Endothelial cell of umbilical vein (primary cell): ENCODE data around the gene PLB1. TPM values are rescaled to one million over a fixed set of nuclear protein-coding genes. Genes with fewer than 3 reads are reported as not detected.

Source experiments
- BruUV-seq: library from RNA; stranded (reverse); fragments of 400-500 nt; replicated peaks from 2 replicates; lab custom pipeline; 2021; lab: Mats Ljungman, UMichigan
- CTCF ChIA-PET: fragments of 300-600, 350-600 bp; sonication (Branson Sonifier 250); formaldehyde crosslinking; loops from one replicate; lab custom pipeline; 2021; ENCODE audit warnings: antibody characterized with exemption, inconsistent platforms; lab: Charles Lee
- POLR2A ChIA-PET: fragments of 300-600, 350-600 bp; sonication (Branson Sonifier 250); formaldehyde crosslinking; loops from one replicate; lab custom pipeline; 2021; ENCODE audit warnings: antibody characterized with exemption, inconsistent platforms; lab: Charles Lee
- DNase-seq: peaks from one replicate; pipeline ENCODE4 v3.0.0-alpha.2; 2011; ENCODE audit warnings: low read depth, low spot score
- FAIRE-seq: peaks from 2 replicates; lab custom pipeline; 2011; peaks lifted over from hg19 to GRCh38; lab: Jason Lieb, UNC
- H2AFZ ChIP-seq: 2 replicates; pipeline ENCODE4 v1.6.0; 2012; ENCODE audit warnings: low read depth, low read length, control low read depth, inconsistent platforms
- H3K27ac ChIP-seq: 2 replicates; pipeline ENCODE4 v1.5.1; 2011; ENCODE audit warnings: low read depth, mild to moderate bottlenecking, control low read depth, low read length, moderate library complexity; ENCODE audit not compliant: insufficient read depth
- H3K27me3 ChIP-seq, 2 experiments: 2 replicates each; pipeline versions ENCODE4 v1.6.0 to v1.6.1; 2011; ENCODE audit warnings: low read length in 2 of 2, mixed read lengths in 1 of 2; ENCODE audit not compliant: control insufficient read depth in 2 of 2, insufficient read depth in 2 of 2
- H3K36me3 ChIP-seq, 2 experiments: 2 replicates in 1 of 2; 3 replicates in 1 of 2; pipeline ENCODE4 v1.5.1; 2011; ENCODE audit warnings: low read length in 2 of 2, mild to moderate bottlenecking in 1 of 2, moderate library complexity in 1 of 2; ENCODE audit not compliant: control insufficient read depth in 2 of 2, insufficient read depth in 2 of 2; ENCODE audit errors: extremely low read depth in 1 of 2
- H3K4me1 ChIP-seq: 3 replicates; pipeline ENCODE4 v1.5.1; 2011; ENCODE audit warnings: mild to moderate bottlenecking, low read length; ENCODE audit not compliant: control insufficient read depth, insufficient read depth; ENCODE audit errors: extremely low read depth
- H3K4me2 ChIP-seq: 2 replicates; pipeline ENCODE4 v1.6.1; 2011; ENCODE audit warnings: low read length, control low read depth, mixed read lengths; ENCODE audit not compliant: insufficient read depth
- H3K4me3 ChIP-seq, 3 experiments: fragments of 200-600 bp in 1 of 3; sonication (generic), shearing (Covaris generic) in 1 of 3; replicated peaks in 1 of 3; 2 replicates each; pipeline ENCODE4 v1.5.1; 2011 to 2016; ENCODE audit warnings: control low read depth in 3 of 3, low read length in 3 of 3, mild to moderate bottlenecking in 2 of 3, inconsistent platforms in 1 of 3, low read depth in 1 of 3, moderate library complexity in 1 of 3; ENCODE audit not compliant: insufficient read depth in 1 of 3
- H3K79me2 ChIP-seq: 2 replicates; pipeline ENCODE4 v1.6.0; 2012; ENCODE audit warnings: low read length, inconsistent platforms; ENCODE audit not compliant: control insufficient read depth, insufficient read depth
- H3K9ac ChIP-seq: replicated peaks from 2 replicates; pipeline ENCODE3; 2011; ENCODE audit warnings: low read length, control low read depth; ENCODE audit not compliant: insufficient read depth; ENCODE audit errors: extremely low read depth
- H3K9me1 ChIP-seq: replicated peaks from 3 replicates; pipeline ENCODE4 v1.6.0; 2011; ENCODE audit warnings: mild to moderate bottlenecking, low read length; ENCODE audit not compliant: control insufficient read depth, insufficient read depth; ENCODE audit errors: extremely low read depth
- H3K9me3 ChIP-seq: replicated peaks from 2 replicates; pipeline ENCODE4 v1.5.1; 2012; ENCODE audit warnings: low read length, inconsistent platforms; ENCODE audit not compliant: control insufficient read depth, insufficient read depth
- H4K20me1 ChIP-seq: replicated peaks from 2 replicates; pipeline ENCODE3; 2011; ENCODE audit warnings: mild to moderate bottlenecking, low read length; ENCODE audit not compliant: control insufficient read depth, insufficient read depth; ENCODE audit errors: extremely low read depth
- EZH2 ChIP-seq: IDR thresholded peaks from 2 replicates; pipeline ENCODE4 v1.6.1; 2012; ENCODE audit warnings: borderline replicate concordance, low read depth, mild to moderate bottlenecking, moderate library complexity, low read length, inconsistent platforms; ENCODE audit not compliant: severe bottlenecking
- FOS ChIP-seq: IDR thresholded peaks from 2 replicates; pipeline ENCODE4 v1.6.1; 2011; ENCODE audit warnings: mild to moderate bottlenecking, low read length, moderate library complexity, borderline replicate concordance; ENCODE audit not compliant: insufficient read depth
- GATA2 ChIP-seq: IDR thresholded peaks from 2 replicates; pipeline ENCODE4 v1.7.0; 2011; ENCODE audit warnings: low read depth, mild to moderate bottlenecking, moderate library complexity, mixed read lengths, low read length; ENCODE audit not compliant: insufficient read length, insufficient read depth
- JUN ChIP-seq: IDR thresholded peaks from 2 replicates; pipeline ENCODE4 v1.6.1; 2011; ENCODE audit warnings: borderline replicate concordance, low read depth; ENCODE audit not compliant: insufficient read length, insufficient read depth
- MYC ChIP-seq: IDR thresholded peaks from one replicate; pipeline ENCODE4 v1.6.1; 2011; ENCODE audit warnings: mild to moderate bottlenecking, low read depth, low read length
- POLR2A ChIP-seq: IDR thresholded peaks from 2 replicates; pipeline ENCODE4 v1.6.1; 2012; ENCODE audit warnings: low read depth, mild to moderate bottlenecking, control low read depth, low read length
- POLR2AphosphoS5 ChIP-seq: IDR thresholded peaks from 2 replicates; pipeline ENCODE4 v1.6.1; 2012; ENCODE audit warnings: low read depth, mild to moderate bottlenecking, control low read depth, low read length, moderate library complexity; ENCODE audit not compliant: insufficient read depth
- dilution Hi-C: fragments of 300-500 bp; cut with MboI; formaldehyde crosslinking; loops from one replicate; pipeline ENCODE4 v1.15.0; 2019; ENCODE audit warnings: low sequenced_read_pairs; ENCODE audit not compliant: extremely low pct_ligation_motif_present
- intact Hi-C: fragments of 100-400 bp; cut with micrococcal nuclease; formaldehyde crosslinking; loops from one replicate; pipeline ENCODE4 v1.10.0; 2022
- polyA plus RNA-seq, 4 experiments: library from polyadenylated mRNA; depleted of rRNA in 3 of 4; stranded (reverse) in 3 of 4; unstranded in 1 of 4; fragments of >200 nt; gene quantifications; 2 replicates each; pipeline versions ENCODE4 v1.2.1 to v1.2.3, GENCODE V29; 2011 to 2012; ENCODE audit warnings: missing spikeins in 1 of 4
- total RNA-seq: library from RNA; stranded (reverse); gene quantifications from 2 replicates; pipeline ENCODE4 v1.2.3, GENCODE V29; 2021
- TF ChIP-seq, protein P1 (sequence below): IDR thresholded peaks from 2 replicates; pipeline ENCODE4 v1.6.1; 2011; ENCODE audit not compliant: insufficient read depth, insufficient read length
- TF ChIP-seq, protein P2 (sequence below), 2 donors: IDR thresholded peaks; 1 replicate in 1 of 2; 2 replicates in 1 of 2; pipeline ENCODE4 v1.5.1; 2011; ENCODE audit warnings: low read length in 2 of 2, mild to moderate bottlenecking in 2 of 2, moderate library complexity in 2 of 2, control low read depth in 1 of 2, inconsistent platforms in 1 of 2, low read depth in 1 of 2; ENCODE audit not compliant: insufficient read depth in 1 of 2; ENCODE audit errors: extremely low read depth in 1 of 2

PLB1 gene
- total and polyA plus RNA-seq, 2 donors (not counting 3 experiments of a cell fraction or from before 2014, with no cell fraction given): 0.75 to 0.80 TPM

DNA sequence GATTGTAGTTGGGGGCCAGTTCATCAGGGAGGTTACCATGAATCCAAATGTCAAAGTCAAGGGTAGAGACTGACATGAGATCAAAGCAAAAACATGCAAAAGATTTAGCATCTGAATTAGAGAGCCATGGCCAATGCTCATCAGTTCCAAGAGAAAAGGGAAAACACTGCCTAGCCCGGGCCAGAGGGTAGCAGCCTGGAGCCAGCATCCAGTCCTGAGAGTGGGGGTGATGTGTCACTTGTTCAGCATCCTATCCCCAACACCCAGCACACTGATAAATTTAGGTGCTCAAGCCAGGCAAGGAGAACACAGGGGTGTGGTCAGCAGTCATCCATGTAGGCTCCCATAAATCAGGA is 178.8 kb downstream of the PLB1 start:
- Histone ChIP-seq H3K27ac (no peak overlapping the region), H3K9me3 (no peaks in the 10 kb centered on the region), H3K79me2 (no peaks in the 10 kb centered on the region), H3K9ac (no peak overlapping the region), H2AFZ (no peak overlapping the region), H3K36me3 (no peaks in the 10 kb centered on the region), H3K27me3 (no peaks in the 10 kb centered on the region), H3K4me1 (peaks cover 5% of the 10 kb centered on the region), H3K4me2 (no peak overlapping the region), H4K20me1 (no peaks in the 10 kb centered on the region), H3K4me3 (no peak overlapping the region), H3K9me1 (no peaks in the 10 kb centered on the region)
- ChIA-PET CTCF (no interaction called here), POLR2A (no interaction called here)
- TF ChIP-seq EZH2: no peak
- TF ChIP-seq GATA2: no peak
- TF ChIP-seq POLR2AphosphoS5: no peak
- TF ChIP-seq, protein P1, sequence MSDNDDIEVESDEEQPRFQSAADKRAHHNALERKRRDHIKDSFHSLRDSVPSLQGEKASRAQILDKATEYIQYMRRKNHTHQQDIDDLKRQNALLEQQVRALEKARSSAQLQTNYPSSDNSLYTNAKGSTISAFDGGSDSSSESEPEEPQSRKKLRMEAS: no peak
- TF ChIP-seq, protein P2, sequence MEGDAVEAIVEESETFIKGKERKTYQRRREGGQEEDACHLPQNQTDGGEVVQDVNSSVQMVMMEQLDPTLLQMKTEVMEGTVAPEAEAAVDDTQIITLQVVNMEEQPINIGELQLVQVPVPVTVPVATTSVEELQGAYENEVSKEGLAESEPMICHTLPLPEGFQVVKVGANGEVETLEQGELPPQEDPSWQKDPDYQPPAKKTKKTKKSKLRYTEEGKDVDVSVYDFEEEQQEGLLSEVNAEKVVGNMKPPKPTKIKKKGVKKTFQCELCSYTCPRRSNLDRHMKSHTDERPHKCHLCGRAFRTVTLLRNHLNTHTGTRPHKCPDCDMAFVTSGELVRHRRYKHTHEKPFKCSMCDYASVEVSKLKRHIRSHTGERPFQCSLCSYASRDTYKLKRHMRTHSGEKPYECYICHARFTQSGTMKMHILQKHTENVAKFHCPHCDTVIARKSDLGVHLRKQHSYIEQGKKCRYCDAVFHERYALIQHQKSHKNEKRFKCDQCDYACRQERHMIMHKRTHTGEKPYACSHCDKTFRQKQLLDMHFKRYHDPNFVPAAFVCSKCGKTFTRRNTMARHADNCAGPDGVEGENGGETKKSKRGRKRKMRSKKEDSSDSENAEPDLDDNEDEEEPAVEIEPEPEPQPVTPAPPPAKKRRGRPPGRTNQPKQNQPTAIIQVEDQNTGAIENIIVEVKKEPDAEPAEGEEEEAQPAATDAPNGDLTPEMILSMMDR (IDR thresholded peaks at IDR 0.05; ENCODE audit: extremely low read depth in 1 of 2, insufficient read depth in 1 of 2, low read depth in 1 of 2, low read length in 2 of 2): no peak
- TF ChIP-seq POLR2A: no peak
- TF ChIP-seq FOS: no peak
- no peak for TF ChIP-seq MYC
- TF ChIP-seq JUN: no peak
- FAIRE-seq: no peak
- no peak for DNase-seq
- BruUV-seq: no TSS peak
- dilution Hi-C loops: no loop called here
- intact Hi-C loops: no loop called here
